CD4-positive, alpha-beta T cell (primary cell): ENCODE measurements around the gene FAM171A1. TPM values are rescaled to one million over a fixed set of nuclear protein-coding genes. Genes with fewer than 3 reads are reported as not detected.

Experiments
- ATAC-seq: fragments of 200-7000 bp; cut with Tn5 transposase; one replicate; pipeline ENCODE4 v1.10.0; 2022; ENCODE audit warnings: mild to moderate bottlenecking; ENCODE audit not compliant: poor library complexity
- CTCF ChIA-PET: fragments of 350-600 bp; sonication (Branson Sonifier 250); formaldehyde crosslinking; loops from one replicate; lab custom pipeline; 2021; ENCODE audit warnings: antibody characterized with exemption, inconsistent platforms; lab: Charles Lee
- POLR2A ChIA-PET: fragments of 350-600 bp; sonication (Branson Sonifier 250); formaldehyde crosslinking; loops from one replicate; lab custom pipeline; 2021; ENCODE audit warnings: antibody characterized with exemption, inconsistent platforms; lab: Charles Lee
- DNase-seq, 14 experiments: peaks; one replicate each; pipeline ENCODE4 v3.0.0-alpha.2; 2013 to 2020; ENCODE audit warnings: mixed read lengths in 2 of 14
- H3K27ac ChIP-seq, 2 donors: one replicate each; pipeline versions ENCODE4 v1.5.1 to v1.7.0; 2013; ENCODE audit warnings: low read length in 2 of 2, low read depth in 1 of 2, mild to moderate bottlenecking in 1 of 2
- H3K27me3 ChIP-seq, 2 experiments: 1 replicate in 1 of 2; 2 replicates in 1 of 2; pipeline versions ENCODE4 v1.6.1 to v1.7.0; 2013; ENCODE audit warnings: low read length in 2 of 2, control low read depth in 1 of 2, mild to moderate bottlenecking in 1 of 2, moderate library complexity in 1 of 2; ENCODE audit not compliant: insufficient read depth in 2 of 2, control insufficient read depth in 1 of 2
- H3K36me3 ChIP-seq: one replicate; pipeline ENCODE4 v1.6.1; 2013; ENCODE audit warnings: low read length, control low read depth; ENCODE audit not compliant: insufficient read depth
- H3K4me1 ChIP-seq: one replicate; pipeline ENCODE4 v1.6.1; 2013; ENCODE audit warnings: low read length, control low read depth; ENCODE audit not compliant: insufficient read depth
- H3K4me3 ChIP-seq: one replicate; pipeline ENCODE4 v1.5.1; 2013; ENCODE audit warnings: mild to moderate bottlenecking, low read length, moderate library complexity
- H3K9me3 ChIP-seq, 2 experiments: 1 replicate in 1 of 2; 2 replicates in 1 of 2; pipeline versions ENCODE4 v1.6.1 to v1.7.0; 2013; ENCODE audit warnings: low read length in 2 of 2, mild to moderate bottlenecking in 2 of 2, control low read depth in 1 of 2, moderate library complexity in 1 of 2; ENCODE audit not compliant: control insufficient read depth in 1 of 2, insufficient read depth in 1 of 2
- H3K27ac Mint-ChIP-seq: one replicate; pipeline ENCODE4 v1.8.0; 2020; ENCODE audit warnings: mixed read lengths
- H3K27me3 Mint-ChIP-seq: one replicate; pipeline ENCODE4 v1.8.0; 2021; ENCODE audit warnings: mixed read lengths
- H3K36me3 Mint-ChIP-seq: one replicate; pipeline ENCODE4 v1.8.0; 2021; ENCODE audit warnings: low read depth, mixed read lengths
- H3K4me1 Mint-ChIP-seq: one replicate; pipeline ENCODE4 v1.8.0; 2021; ENCODE audit warnings: low read depth, mixed read lengths
- H3K4me3 Mint-ChIP-seq: one replicate; pipeline ENCODE4 v1.8.0; 2020; ENCODE audit warnings: mild to moderate bottlenecking, mixed read lengths
- H3K9me3 Mint-ChIP-seq: one replicate; pipeline ENCODE4 v1.8.0; 2020; ENCODE audit warnings: mixed read lengths
- CTCF ChIP-seq: fragments of 200-600 bp; IDR thresholded peaks from one replicate; pipeline ENCODE4 v1.8.0; 2022; ENCODE audit warnings: antibody characterized with exemption, mild to moderate bottlenecking
- intact Hi-C, 2 experiments: fragments of 100-400 bp; cut with DNase I in 1 of 2; cut with micrococcal nuclease in 1 of 2; formaldehyde crosslinking; loops; one replicate each; pipeline versions ENCODE4 v1.15.1 to v1.9.0; 2023 to 2025; cut with DNase I, micrococcal nuclease
- total RNA-seq, 174 experiments: library from RNA in 2 of 174; stranded (reverse) in 2 of 174; gene quantifications; one replicate each; pipeline ENCODE4 v1.2.3 and lab custom pipeline; 2021 to 2026

FAM171A1 gene
- total RNA-seq, 2 experiments from 2014 or later: 1.8 to 2.6 TPM

- intact Hi-C loops: no loop called here
- ChIA-PET CTCF (no interaction called here), POLR2A (no interaction called here)
- no peak for DNase-seq
- TF ChIP-seq CTCF: no peak
- H3K36me3 Mint-ChIP-seq: no peaks in the 10 kb centered on the region
- H3K4me3 Mint-ChIP-seq: no peak overlapping the region
- no peak overlapping the region for H3K27ac Mint-ChIP-seq
- Histone ChIP-seq H3K9me3 (no peaks in the 10 kb centered on the region), H3K27ac (no peak overlapping the region), H3K36me3 (no peaks in the 10 kb centered on the region), H3K4me3 (no peak overlapping the region), H3K27me3 (no peaks in the 10 kb centered on the region), H3K4me1 (peaks cover 22% of the 10 kb centered on the region)
- H3K9me3 Mint-ChIP-seq: no peaks in the 10 kb centered on the region
- peaks cover 27% of the 10 kb centered on the region for H3K4me1 Mint-ChIP-seq
- no peak for ATAC-seq
- no peaks in the 10 kb centered on the region for H3K27me3 Mint-ChIP-seq
These were observed 194.8 kb downstream of the FAM171A1 start for GRCh38 chr10:15176269-15176668.

- H3K4me3 Mint-ChIP-seq: no peak overlapping the region
These were observed 195.5 kb downstream of the FAM171A1 start for GRCh38 chr10:15175587-15175986.

GRCh38 chr10:15172306-15172840 is 198.7 kb downstream of the FAM171A1 start:
- Histone ChIP-seq H3K4me1 (peaks cover 43% of the 10 kb centered on the region), H3K27me3 (no peaks in the 10 kb centered on the region), H3K4me3 (no peak overlapping the region), H3K9me3 (no peaks in the 10 kb centered on the region), H3K36me3 (no peaks in the 10 kb centered on the region), H3K27ac (no peak overlapping the region)
- POLR2A ChIA-PET: interaction anchor here (0.5 to 1.3 kb wide), 5 partner anchors 9 to 194 kb away, joined by 3 to 5 read pairs (median 4); no protein-coding TSS in a partner anchor
- CTCF ChIA-PET: no interaction called here
- Mint-ChIP-seq H3K27ac (peak overlapping the region; percentile 82), H3K9me3 (no peaks in the 10 kb centered on the region), H3K27me3 (no peaks in the 10 kb centered on the region), H3K36me3 (peaks cover 8% of the 10 kb centered on the region), H3K4me1 (peaks cover 53% of the 10 kb centered on the region), H3K4me3 (peak overlapping the region; percentile 25)
- no peak for ATAC-seq
- intact Hi-C loops: loop anchor here in 1 of 2 experiments (1.0 kb wide), 1 partner anchor 37 kb away; no protein-coding TSS in a partner anchor
- DNase-seq: no peak
- no peak for TF ChIP-seq CTCF

More at GRCh38 chr10:15175587-15175986, 195.5 kb downstream of the FAM171A1 start:
- Histone ChIP-seq H3K27ac (no peak overlapping the region), H3K4me3 (no peak overlapping the region), H3K4me1 (peaks cover 29% of the 10 kb centered on the region), H3K9me3 (no peaks in the 10 kb centered on the region), H3K27me3 (no peaks in the 10 kb centered on the region), H3K36me3 (no peaks in the 10 kb centered on the region)
- Mint-ChIP-seq H3K36me3 (no peaks in the 10 kb centered on the region), H3K4me1 (peaks cover 33% of the 10 kb centered on the region), H3K9me3 (no peaks in the 10 kb centered on the region), H3K27me3 (no peaks in the 10 kb centered on the region), H3K27ac (no peak overlapping the region)
- TF ChIP-seq CTCF: no peak
- intact Hi-C loops: no loop called here
- ChIA-PET CTCF (no interaction called here), POLR2A (no interaction called here)
- DNase-seq (no peak), ATAC-seq (no peak)
